ENCODE results near the gene SDHA.
"Not testable (repeated sequence)": the region's sequence is repeated elsewhere in the genome, so short reads cannot be mapped to it uniquely, and the experiment has no call there.

DNA sequence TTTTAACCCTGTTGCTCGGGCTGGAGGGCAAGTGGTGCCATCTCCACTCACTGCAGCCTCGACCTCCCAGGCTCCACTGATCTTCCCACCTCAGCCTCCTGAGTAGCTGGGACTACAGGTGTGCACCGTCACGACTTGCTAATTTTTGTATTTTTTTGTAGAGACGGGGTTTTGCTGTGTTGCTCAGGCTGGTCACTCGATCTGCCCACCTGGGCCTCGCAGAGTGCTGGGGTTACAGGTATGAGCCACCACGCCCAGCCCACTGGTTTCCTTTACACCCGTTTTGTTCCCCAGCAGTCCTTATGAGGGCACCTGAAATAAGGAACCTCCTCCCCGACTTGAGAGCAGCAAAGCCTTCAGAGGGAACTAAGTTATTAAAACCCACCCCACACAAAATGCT is 2.0 kb upstream of the SDHA start:
- TF ChIP-seq, protein P1, sequence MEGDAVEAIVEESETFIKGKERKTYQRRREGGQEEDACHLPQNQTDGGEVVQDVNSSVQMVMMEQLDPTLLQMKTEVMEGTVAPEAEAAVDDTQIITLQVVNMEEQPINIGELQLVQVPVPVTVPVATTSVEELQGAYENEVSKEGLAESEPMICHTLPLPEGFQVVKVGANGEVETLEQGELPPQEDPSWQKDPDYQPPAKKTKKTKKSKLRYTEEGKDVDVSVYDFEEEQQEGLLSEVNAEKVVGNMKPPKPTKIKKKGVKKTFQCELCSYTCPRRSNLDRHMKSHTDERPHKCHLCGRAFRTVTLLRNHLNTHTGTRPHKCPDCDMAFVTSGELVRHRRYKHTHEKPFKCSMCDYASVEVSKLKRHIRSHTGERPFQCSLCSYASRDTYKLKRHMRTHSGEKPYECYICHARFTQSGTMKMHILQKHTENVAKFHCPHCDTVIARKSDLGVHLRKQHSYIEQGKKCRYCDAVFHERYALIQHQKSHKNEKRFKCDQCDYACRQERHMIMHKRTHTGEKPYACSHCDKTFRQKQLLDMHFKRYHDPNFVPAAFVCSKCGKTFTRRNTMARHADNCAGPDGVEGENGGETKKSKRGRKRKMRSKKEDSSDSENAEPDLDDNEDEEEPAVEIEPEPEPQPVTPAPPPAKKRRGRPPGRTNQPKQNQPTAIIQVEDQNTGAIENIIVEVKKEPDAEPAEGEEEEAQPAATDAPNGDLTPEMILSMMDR (IDR thresholded peaks at IDR 0.05; ENCODE audit: low read depth, low read length) = not testable (repeated sequence)
- not testable (repeated sequence) for TF ChIP-seq EZH2phosphoT487 (IDR thresholded peaks at IDR 0.05; ENCODE audit: low read depth)

Data from OCI-LY3 (cell line).